ENCODE measurements around the gene NCAM2. TPM values are rescaled to one million over a fixed set of nuclear protein-coding genes. Genes with fewer than 3 reads are reported as not detected.

Gene NCAM2
- total and polyA plus RNA-seq, 2 donors (not counting 3 experiments of a cell fraction or from before 2014, with no cell fraction given) = 0.11 to 0.27 TPM

DNA sequence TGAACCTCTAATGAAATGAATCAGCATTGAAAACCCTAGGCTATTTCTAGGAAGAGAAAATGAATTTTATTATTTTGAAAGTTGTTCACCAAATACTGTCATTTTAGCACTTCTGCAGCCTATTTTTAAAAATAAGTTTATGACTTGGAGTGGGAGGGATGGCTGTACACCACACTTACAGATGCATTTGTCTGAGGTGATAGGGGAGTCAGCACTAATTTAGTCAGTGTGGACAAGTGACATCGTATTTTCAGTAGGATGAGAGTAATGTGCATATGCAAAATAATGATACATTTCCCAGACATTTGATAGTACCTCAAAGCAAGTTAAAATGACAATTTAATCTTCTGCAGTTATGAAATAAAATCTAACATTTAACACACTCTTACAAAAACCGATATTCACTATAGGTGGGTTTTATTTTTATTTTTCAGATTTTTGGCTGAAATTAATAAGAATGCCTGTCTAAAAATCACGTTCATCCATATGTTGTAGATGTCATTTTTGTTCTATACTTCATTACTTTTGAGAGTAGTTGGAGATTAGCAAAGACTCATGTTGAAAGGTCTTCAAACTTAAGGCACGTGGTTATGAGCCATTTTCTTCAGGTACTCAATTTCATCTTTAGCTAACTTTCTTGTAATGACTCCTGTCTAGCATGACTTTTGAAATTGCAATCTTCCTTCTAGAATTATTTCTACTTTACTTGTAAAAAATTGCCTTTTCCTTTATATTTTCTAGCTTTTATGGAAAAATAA, 186.7 kb downstream of the NCAM2 start:
- dilution Hi-C loops (cut with MboI; ENCODE audit: extremely low pct_ligation_motif_present, low sequenced_read_pairs) = no loop called here
- no peaks in the 10 kb centered on the region for H3K27me3 ChIP-seq (ENCODE audit: control insufficient read depth in 2 of 2, insufficient read depth in 2 of 2, low read length in 2 of 2)
- no peak overlapping the region for H3K4me2 ChIP-seq (ENCODE audit: insufficient read depth, low read length)
- intact Hi-C loops (cut with micrococcal nuclease) = no loop called here
- no peaks in the 10 kb centered on the region for H3K36me3 ChIP-seq (ENCODE audit: control insufficient read depth in 2 of 2, extremely low read depth in 1 of 2, insufficient read depth in 2 of 2, low read length in 2 of 2)
- ChIA-PET POLR2A (no interaction called here), CTCF (no interaction called here)
- DNase-seq (ENCODE audit: low read depth, low spot score) = no peak
- H3K79me2 ChIP-seq (ENCODE audit: control insufficient read depth, insufficient read depth, low read length) = no peaks in the 10 kb centered on the region
- no peak overlapping the region for H3K27ac ChIP-seq (ENCODE audit: insufficient read depth, low read depth, low read length)
- H2AFZ ChIP-seq (ENCODE audit: low read depth, low read length) = no peak overlapping the region
- no TSS peak for BruUV-seq (replicated peaks)
- H3K9ac ChIP-seq (replicated peaks; ENCODE audit: extremely low read depth, insufficient read depth, low read length) = no peak overlapping the region
- H3K4me3 ChIP-seq (replicated peaks in 1 of 3; ENCODE audit: insufficient read depth in 1 of 3, low read depth in 1 of 3, low read length in 3 of 3) = no peak overlapping the region
- H3K9me3 ChIP-seq (replicated peaks; ENCODE audit: control insufficient read depth, insufficient read depth, low read length) = no peaks in the 10 kb centered on the region
- FAIRE-seq = no peak
- TF ChIP-seq JUN (IDR thresholded peaks at IDR 0.05; ENCODE audit: borderline replicate concordance, insufficient read depth, insufficient read length, low read depth) (no peak), POLR2A (IDR thresholded peaks at IDR 0.05; ENCODE audit: low read depth, low read length) (no peak), MYC (IDR thresholded peaks at IDR 0.05; ENCODE audit: low read depth, low read length) (no peak), GATA2 (IDR thresholded peaks at IDR 0.05; ENCODE audit: insufficient read depth, insufficient read length, low read depth, low read length) (no peak), EZH2 (IDR thresholded peaks at IDR 0.05; ENCODE audit: borderline replicate concordance, low read depth, low read length, severe bottlenecking) (no peak), POLR2AphosphoS5 (IDR thresholded peaks at IDR 0.05; ENCODE audit: insufficient read depth, low read depth, low read length) (no peak), FOS (IDR thresholded peaks at IDR 0.05; ENCODE audit: borderline replicate concordance, insufficient read depth, low read length) (no peak)
- TF ChIP-seq, protein P1, sequence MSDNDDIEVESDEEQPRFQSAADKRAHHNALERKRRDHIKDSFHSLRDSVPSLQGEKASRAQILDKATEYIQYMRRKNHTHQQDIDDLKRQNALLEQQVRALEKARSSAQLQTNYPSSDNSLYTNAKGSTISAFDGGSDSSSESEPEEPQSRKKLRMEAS (IDR thresholded peaks at IDR 0.05; ENCODE audit: insufficient read depth, insufficient read length) = no peak
- TF ChIP-seq, protein P2, sequence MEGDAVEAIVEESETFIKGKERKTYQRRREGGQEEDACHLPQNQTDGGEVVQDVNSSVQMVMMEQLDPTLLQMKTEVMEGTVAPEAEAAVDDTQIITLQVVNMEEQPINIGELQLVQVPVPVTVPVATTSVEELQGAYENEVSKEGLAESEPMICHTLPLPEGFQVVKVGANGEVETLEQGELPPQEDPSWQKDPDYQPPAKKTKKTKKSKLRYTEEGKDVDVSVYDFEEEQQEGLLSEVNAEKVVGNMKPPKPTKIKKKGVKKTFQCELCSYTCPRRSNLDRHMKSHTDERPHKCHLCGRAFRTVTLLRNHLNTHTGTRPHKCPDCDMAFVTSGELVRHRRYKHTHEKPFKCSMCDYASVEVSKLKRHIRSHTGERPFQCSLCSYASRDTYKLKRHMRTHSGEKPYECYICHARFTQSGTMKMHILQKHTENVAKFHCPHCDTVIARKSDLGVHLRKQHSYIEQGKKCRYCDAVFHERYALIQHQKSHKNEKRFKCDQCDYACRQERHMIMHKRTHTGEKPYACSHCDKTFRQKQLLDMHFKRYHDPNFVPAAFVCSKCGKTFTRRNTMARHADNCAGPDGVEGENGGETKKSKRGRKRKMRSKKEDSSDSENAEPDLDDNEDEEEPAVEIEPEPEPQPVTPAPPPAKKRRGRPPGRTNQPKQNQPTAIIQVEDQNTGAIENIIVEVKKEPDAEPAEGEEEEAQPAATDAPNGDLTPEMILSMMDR (IDR thresholded peaks at IDR 0.05; ENCODE audit: extremely low read depth in 1 of 2, insufficient read depth in 1 of 2, low read depth in 1 of 2, low read length in 2 of 2) = no peak
- H3K4me1 ChIP-seq (ENCODE audit: control insufficient read depth, extremely low read depth, insufficient read depth, low read length) = no peaks in the 10 kb centered on the region
- no peaks in the 10 kb centered on the region for H3K9me1 ChIP-seq (replicated peaks; ENCODE audit: control insufficient read depth, extremely low read depth, insufficient read depth, low read length)
- H4K20me1 ChIP-seq (replicated peaks; ENCODE audit: control insufficient read depth, extremely low read depth, insufficient read depth, low read length) = no peaks in the 10 kb centered on the region
